Muscle layer of duodenum (tissue), 2 donors: Measurements from ENCODE around the gene SCYL3.
A peak's percentile ranks its signal among the peaks of the same experiment; 100 is the strongest.

Source experiments
- H3K27ac ChIP-seq: one replicate; pipeline ENCODE4 v1.7.0; 2013; ENCODE audit warnings: mild to moderate bottlenecking, low read length
- H3K27me3 ChIP-seq: one replicate; pipeline ENCODE4 v1.7.0; 2013; ENCODE audit warnings: low read depth, mild to moderate bottlenecking, control low read depth, low read length
- H3K36me3 ChIP-seq, 2 donors: one replicate each; pipeline ENCODE4 v1.7.0; 2013; ENCODE audit warnings: low read length in 2 of 2, control low read depth in 1 of 2, mild to moderate bottlenecking in 1 of 2; ENCODE audit not compliant: insufficient read depth in 2 of 2, control insufficient read depth in 1 of 2
- H3K4me1 ChIP-seq, 2 donors: one replicate each; pipeline ENCODE4 v1.7.0; 2013; ENCODE audit warnings: low read length in 2 of 2, mild to moderate bottlenecking in 2 of 2, control low read depth in 1 of 2, moderate library complexity in 1 of 2; ENCODE audit not compliant: insufficient read depth in 2 of 2, control insufficient read depth in 1 of 2
- H3K4me3 ChIP-seq, 2 donors: one replicate each; pipeline ENCODE4 v1.7.0; 2013; ENCODE audit warnings: low read length in 2 of 2, low read depth in 1 of 2, mild to moderate bottlenecking in 1 of 2
- H3K9me3 ChIP-seq, 2 donors: one replicate each; pipeline ENCODE4 v1.7.0; 2013; ENCODE audit warnings: low read length in 2 of 2, control low read depth in 1 of 2, mild to moderate bottlenecking in 1 of 2; ENCODE audit not compliant: control insufficient read depth in 1 of 2
- donor health status: healthy.

Gene SCYL3, protein sequence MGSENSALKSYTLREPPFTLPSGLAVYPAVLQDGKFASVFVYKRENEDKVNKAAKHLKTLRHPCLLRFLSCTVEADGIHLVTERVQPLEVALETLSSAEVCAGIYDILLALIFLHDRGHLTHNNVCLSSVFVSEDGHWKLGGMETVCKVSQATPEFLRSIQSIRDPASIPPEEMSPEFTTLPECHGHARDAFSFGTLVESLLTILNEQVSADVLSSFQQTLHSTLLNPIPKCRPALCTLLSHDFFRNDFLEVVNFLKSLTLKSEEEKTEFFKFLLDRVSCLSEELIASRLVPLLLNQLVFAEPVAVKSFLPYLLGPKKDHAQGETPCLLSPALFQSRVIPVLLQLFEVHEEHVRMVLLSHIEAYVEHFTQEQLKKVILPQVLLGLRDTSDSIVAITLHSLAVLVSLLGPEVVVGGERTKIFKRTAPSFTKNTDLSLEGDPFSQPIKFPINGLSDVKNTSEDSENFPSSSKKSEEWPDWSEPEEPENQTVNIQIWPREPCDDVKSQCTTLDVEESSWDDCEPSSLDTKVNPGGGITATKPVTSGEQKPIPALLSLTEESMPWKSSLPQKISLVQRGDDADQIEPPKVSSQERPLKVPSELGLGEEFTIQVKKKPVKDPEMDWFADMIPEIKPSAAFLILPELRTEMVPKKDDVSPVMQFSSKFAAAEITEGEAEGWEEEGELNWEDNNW

DNA sequence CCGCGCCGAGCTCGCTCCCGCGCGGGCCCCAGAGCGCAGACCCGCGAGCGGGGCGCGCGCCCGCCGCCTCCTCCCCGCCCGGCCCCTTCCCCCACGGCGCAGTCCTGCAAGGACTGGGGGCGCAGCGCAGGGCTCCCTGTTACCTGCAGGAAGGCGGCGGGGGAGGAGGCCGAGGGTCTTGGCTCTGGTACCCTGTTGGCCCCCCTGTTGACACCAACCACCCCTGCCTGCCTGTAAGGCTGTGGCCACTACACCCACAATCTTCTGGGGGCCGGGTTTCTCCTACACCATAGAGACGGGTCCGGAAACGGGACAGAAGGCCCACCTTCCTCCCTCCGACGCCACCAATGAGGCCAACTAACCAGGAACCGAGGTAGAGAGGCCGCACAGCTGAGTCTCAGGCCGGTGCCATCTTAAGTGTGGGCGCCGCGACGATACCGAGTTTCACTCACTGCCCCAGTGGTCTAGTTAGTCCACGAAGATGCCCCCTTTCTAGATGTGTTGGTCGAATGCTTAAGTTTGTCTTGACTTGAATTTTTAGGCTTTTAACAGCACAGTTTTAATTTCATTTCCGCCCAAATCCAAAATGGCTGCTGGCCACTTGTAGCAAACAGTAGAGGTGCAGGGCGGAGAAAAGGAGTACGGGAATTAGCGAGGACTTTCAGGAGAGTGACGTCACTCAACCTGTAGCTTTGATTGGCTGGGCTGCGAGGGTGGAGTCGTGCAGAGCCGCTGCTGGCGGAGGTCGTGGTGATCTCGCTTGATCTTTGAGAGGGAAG, at the start of gene SCYL3:
SCYL3 (minus strand) TSS at position 252 of the 779 bp plus-strand sequence. CDS start 5,056 bp downstream, outside the sequence.
- no peaks in the 10 kb centered on the region for H3K9me3 ChIP-seq
- H3K36me3 ChIP-seq = no peaks in the 10 kb centered on the region
- H3K27me3 ChIP-seq = no peaks in the 10 kb centered on the region

DNA sequence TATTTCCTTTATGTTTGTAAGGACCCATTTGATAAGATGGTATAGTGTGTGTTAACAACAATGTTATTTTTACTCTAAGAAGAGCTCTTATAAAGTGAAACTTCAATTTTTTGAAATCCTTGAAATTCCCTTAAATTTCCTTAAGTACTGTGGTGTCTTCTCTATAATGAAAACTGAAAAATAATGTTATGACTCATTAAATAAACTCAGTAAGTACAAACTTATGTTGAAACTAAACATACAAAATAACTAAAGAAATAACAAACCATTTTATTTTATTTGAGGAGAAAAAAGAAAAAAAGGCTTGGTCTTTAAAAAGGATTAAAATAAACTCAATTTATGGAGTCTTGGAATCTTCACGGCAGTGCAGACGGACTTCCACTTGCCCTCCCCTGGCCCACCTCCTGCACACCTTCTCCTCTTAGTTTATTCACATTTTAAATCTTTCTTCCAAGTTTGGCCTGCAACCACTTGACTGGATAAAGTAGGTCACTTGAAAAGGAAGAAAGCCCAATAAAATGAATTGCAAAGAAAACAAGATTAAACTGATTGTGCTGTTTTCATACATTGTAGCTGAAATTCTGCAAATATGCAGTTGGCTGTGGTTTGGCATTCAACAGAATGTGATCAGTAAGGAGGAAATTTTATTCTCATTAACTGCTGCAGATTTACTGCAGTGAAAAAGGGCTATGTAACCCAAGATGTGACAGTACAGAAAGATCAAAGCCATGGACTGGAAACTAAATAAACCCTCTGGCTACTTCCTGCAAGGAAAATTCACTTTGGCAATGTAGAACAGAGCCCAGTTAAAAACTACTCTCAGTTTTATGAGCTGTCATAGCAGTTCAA, 48.5 kb upstream of the SCYL3 start:
- Histone ChIP-seq H3K27ac (no peak overlapping the region), H3K36me3 (peaks cover 3 to 5% of the 10 kb centered on the region in 2 donors), H3K4me3 (no peak overlapping the region), H3K4me1 (no peaks in the 10 kb centered on the region), H3K27me3 (no peaks in the 10 kb centered on the region), H3K9me3 (no peaks in the 10 kb centered on the region)

More for the DNA sequence above, at the start of gene SCYL3:
- Histone ChIP-seq H3K4me1 (peaks cover 11 to 12% of the 10 kb centered on the region in 2 donors), H3K4me3 (peak within 1 kb of the TSS; percentile 83 to 94), H3K27ac (peak within 1 kb of the TSS; percentile 100)

DNA sequence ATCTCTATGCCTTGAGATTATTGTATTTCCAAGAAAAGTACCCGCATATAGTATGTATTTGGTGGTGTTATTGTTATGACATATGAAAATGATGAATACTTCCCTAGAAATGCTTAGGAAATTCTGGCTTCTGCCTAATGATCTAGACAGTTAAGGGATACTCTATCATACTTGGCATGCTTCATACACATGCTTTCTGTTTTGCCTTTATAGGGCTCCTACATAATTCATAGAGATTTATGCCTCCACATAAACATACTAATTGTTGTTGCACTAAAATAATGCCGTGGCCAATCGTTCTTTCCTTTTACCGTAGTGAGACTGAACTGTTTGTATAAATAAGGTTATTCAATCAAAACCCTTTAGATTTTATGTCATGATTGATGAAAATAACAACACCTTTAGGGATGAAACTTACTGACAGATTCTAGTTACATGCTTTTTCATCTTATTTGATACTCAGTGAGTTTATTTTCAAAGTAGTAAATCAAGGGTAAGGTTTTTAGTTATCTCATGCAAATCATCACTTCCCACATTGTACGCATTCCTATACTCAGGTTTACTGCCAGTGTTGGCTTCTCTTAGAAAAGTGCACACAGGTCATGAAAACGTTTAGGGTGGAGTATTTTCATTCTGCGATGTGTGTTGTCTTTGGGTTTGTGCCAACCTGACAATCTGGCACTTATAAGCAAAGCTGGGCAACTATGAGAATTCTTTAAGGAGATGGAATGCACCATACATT, 40.5 kb upstream of the SCYL3 start:
- no peak overlapping the region for H3K4me3 ChIP-seq
- H3K4me1 ChIP-seq = peaks cover 0 to 14% of the 10 kb centered on the region in 2 donors
- H3K36me3 ChIP-seq = no peaks in the 10 kb centered on the region
- H3K9me3 ChIP-seq = no peaks in the 10 kb centered on the region
- H3K27ac ChIP-seq = no peak overlapping the region
- H3K27me3 ChIP-seq = no peaks in the 10 kb centered on the region

DNA sequence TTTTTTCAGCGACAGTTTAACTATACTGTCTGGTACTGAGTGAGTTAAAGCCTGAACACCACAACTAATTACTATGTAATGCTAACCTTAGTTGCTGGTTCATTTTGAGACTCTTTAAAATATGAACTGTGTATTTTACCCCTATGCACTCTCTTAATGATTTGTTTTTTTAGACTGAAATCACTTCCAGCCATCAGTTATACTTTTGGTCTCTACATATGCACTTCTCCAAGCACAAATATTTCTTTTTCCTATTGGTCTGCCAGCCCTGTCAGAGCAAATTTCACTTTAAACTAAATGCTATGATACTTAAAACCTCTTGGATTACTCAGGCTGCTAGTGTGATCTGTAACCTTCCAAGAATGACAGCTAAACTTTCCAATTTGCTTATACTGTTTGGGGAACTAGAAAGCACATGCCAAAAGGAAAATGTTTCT, 38.1 kb upstream of the SCYL3 start:
- Histone ChIP-seq H3K27ac (no peak overlapping the region), H3K4me1 (peaks cover 0 to 14% of the 10 kb centered on the region in 2 donors), H3K9me3 (no peaks in the 10 kb centered on the region), H3K27me3 (no peaks in the 10 kb centered on the region), H3K36me3 (no peaks in the 10 kb centered on the region), H3K4me3 (no peak overlapping the region)

DNA sequence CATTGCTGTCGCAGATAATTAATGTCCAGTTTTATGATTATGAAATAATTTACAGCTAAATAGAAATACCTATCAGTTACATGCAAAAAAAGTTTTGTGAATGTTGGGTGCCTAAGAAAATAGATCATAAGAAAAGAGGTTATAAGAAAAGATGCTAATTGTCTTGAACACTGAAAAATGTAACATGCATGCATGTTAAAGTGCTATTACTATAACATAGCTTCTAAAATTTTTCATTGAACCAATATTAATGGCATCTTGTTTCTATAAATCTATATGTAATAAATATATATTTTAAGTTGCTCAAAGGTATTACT, 35.5 kb upstream of the SCYL3 start:
- H3K4me1 ChIP-seq = peaks cover 0 to 14% of the 10 kb centered on the region in 2 donors
- no peak overlapping the region for H3K27ac ChIP-seq
- H3K27me3 ChIP-seq = no peaks in the 10 kb centered on the region
- no peaks in the 10 kb centered on the region for H3K36me3 ChIP-seq
- H3K9me3 ChIP-seq = no peaks in the 10 kb centered on the region
- H3K4me3 ChIP-seq = no peak overlapping the region

DNA sequence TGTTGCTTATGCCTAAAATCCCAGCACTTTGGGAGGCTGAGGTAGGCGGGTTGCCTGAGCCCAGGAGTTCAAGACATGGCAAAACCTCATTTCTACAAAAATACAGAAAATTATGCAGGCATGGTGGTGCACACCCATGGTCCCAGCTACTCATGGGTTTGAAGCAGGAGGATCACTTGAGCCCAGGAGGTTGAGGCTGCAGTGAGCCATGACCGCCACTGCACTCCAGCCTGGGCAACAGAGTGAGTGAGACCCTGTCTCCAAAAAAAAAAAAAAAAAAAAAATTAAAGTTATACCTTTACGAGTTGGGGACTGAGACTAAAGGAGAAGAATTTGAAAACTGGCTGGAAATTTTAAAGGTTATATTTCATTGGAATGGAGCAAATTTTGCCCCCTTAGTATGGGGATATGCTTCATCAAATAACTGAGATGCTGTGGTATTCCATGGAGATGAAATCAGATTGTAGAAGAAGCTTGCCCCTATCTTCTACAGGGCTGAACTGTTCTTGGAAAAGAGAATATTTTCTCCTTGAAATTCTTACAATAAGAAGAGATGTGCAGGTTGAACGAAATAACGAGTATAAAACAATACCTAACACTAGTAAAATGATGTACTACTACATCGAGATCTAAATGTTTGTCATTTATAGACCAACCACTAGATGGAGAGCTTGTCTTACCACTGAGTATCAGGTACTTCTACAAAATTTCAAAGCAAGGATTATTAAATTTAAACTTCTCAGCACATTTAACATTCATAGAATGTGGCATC, 34.9 kb upstream of the SCYL3 start:
- Histone ChIP-seq H3K9me3 (no peaks in the 10 kb centered on the region), H3K4me1 (peaks cover 0 to 14% of the 10 kb centered on the region in 2 donors), H3K27ac (no peak overlapping the region), H3K4me3 (no peak overlapping the region), H3K36me3 (no peaks in the 10 kb centered on the region), H3K27me3 (no peaks in the 10 kb centered on the region)

DNA sequence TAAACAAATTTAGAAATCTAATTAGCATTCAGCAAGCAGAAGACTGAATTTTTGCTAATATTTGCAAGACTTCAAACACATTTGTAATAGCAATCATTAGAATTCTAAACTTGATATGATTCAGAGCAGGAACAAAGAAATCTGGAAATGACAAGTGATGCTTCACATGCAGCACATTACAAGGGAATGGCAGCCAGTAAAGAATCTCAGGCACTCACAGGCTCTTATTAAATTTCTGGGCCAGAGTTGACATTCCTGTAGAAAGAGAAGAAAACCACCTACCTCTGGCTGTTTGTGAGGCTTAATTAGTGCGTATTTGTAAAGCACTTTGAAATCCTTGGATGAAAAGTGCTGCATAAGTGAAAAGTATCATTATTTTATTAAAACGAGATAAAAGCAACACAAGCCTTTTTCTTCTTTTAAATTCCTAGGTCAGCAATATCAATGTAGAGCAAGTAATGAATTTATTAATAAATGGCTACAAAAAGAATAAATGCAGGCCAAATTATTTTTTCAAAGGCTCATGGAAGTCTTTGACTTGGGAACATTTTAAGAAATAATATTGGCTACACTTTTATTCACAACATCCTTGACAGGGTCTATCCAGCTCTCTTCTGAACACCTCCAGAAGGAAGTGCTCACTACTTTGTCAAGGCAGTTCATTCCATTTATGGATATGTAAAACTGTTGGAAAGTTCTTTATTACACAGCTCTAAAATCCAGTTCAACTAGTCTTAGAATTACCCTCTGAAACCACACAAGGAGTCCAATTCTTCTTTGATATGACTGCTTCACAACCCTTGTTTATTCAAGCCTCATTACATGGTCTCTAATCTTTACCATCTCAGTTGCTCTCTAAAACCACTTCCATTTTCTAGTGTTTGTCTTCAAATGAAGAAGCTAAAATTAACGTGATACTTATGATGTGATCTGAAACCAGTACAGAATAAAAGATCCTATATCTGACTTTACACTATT, 32.1 kb upstream of the SCYL3 start:
- Histone ChIP-seq H3K27ac (no peak overlapping the region), H3K27me3 (no peaks in the 10 kb centered on the region), H3K4me1 (no peaks in the 10 kb centered on the region), H3K9me3 (no peaks in the 10 kb centered on the region), H3K36me3 (peaks cover 0 to 5% of the 10 kb centered on the region in 2 donors), H3K4me3 (no peak overlapping the region)

DNA sequence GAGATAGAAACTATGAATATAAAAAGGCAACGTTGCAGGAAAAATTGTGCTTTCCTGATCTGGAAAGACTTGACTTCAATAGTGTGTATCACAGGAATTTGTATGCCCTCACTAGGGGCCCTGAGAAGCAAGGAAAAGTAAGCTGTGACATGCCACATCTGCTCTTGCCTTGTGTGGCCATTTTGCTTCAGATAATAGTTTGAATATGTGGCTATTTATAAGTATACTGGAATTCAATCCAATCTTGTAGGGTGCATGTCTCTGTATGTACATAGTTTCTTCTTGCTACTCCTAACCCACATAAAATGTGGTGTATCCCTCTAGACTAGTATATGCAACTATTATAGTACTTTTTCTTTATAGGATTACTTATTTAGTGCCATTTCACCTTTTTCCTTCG, 31.1 kb upstream of the SCYL3 start:
- no peak overlapping the region for H3K4me3 ChIP-seq
- H3K27me3 ChIP-seq = no peaks in the 10 kb centered on the region
- H3K27ac ChIP-seq = no peak overlapping the region
- peaks cover 0 to 5% of the 10 kb centered on the region in 2 donors for H3K36me3 ChIP-seq
- no peaks in the 10 kb centered on the region for H3K9me3 ChIP-seq
- no peaks in the 10 kb centered on the region for H3K4me1 ChIP-seq

DNA sequence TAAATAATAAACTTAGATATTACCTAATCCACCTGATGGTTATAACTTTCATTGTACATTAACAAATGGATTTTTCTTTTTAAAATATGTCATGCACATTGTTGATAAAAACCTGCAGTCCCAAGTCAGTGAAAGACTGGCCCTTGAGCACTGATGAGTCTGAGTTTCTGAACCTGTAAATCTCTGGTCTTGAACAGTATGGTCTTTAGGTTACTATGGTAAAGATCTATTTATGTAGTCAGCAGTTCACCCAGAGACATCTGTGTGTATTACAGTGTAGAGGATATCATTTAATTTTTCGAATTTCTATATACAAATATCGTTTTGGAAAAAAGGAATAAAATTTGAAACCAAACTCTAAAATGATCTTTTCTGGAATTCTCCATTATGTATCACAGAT, 30.4 kb upstream of the SCYL3 start:
- no peak overlapping the region for H3K27ac ChIP-seq
- no peaks in the 10 kb centered on the region for H3K4me1 ChIP-seq
- H3K4me3 ChIP-seq = no peak overlapping the region
- no peaks in the 10 kb centered on the region for H3K27me3 ChIP-seq
- no peaks in the 10 kb centered on the region for H3K9me3 ChIP-seq
- peaks cover 0 to 9% of the 10 kb centered on the region in 2 donors for H3K36me3 ChIP-seq
